Stimulated activated CD4-positive, alpha-beta T cell treated with anti-CD3 and anti-CD28 coated beads, Interleukin-15, amount 100 ng/mL, for 48 hours (primary cell): ENCODE results near the gene TBCK.
"Not testable (repeated sequence)": the region's sequence is repeated elsewhere in the genome, so short reads cannot be mapped to it uniquely, and the experiment has no call there.

Experiments used
- DNase-seq, 2 donors: peaks; one replicate each; pipeline ENCODE4 v3.0.0-alpha.2; 2020; ENCODE audit warnings: low read depth in 2 of 2

The TBCK gene

DNA sequence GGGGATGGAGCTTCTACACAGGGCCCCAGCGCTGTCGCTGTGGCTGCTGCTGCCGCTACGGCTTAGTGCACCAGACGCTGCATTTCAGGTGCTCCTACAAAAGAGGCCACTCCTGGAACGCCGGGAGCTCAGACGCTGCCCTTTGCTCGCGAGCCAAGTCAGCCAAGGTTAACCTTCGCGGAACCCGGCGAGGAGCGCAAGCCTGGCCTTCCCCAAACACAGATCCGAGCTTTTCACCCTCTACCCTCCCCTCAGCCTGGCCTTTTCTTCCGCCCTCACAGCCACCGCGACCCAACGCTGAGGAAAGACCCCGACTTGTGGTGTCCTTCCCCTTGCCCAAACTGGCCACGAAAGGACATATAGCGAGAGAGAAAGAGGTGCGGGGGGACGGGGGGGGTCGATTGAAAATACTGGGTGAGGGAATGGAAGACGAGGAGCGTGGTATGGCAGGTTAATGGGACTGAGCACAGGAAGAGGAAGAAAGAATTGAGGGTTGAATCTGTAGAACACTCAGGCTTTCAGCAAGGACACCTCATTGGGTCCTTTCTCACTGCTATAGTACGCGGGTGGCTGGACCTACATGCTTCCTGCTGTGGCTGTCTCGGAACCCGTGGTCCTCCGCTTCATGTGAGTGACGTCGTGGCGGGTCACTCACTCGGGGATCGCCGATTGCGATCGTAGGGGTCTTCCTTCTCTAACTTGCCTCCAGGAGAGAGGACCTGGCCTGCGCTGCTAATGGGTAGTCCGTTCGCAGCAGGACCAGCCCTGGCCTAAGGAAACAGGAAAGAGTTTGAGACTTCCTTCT is at the start of gene TBCK, which contains the start of gene AIMP1:
Gene TBCK (minus strand): TSS at position 242 of the 805 bp plus-strand sequence. CDS start 7,249 bp downstream, outside the sequence.
Gene AIMP1 (plus strand): TSS at position 583 of the 805 bp plus-strand sequence. CDS start 8,460 bp downstream, outside the sequence.
- DNase-seq = peak; percentile 75 to 79

DNA sequence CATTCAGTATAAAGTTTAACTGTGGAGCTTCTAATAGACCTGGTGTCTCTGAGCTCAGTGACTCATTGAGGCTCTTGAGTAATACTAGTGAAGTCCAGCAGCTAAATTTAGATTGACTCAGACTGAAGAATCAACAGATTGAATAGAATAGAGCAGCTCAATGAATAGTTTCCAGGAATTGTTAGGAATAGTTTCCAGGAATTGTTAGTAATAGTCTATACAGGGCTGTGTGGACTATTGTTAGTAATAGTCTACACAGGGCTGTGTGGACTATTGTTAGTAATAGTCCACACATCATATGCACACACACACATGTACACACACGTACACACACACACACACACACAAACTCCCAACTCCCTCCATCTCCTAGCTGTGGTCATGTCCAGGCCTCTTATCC is 49.6 kb upstream of the TBCK start:
- DNase-seq = no peak

DNA sequence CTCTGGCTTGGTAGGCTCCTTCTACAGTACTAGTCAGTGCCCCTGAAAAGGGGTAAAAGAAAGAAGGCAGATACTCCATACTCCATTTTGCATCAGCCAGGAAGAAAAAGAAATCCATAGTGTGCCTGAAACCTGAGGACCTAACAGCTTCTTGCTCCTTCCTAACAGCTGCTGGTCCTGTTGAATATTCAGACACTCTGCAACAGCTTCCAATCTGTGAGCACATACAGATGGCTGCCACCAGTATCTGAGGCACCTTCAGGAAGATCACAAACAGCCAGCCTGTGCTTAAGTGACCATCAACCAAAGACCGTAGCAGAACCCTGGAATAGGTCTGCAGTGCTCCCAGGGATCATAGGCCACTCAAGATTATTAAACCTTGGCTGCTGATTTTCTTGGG is 48.3 kb upstream of the TBCK start:
- DNase-seq = no peak

DNA sequence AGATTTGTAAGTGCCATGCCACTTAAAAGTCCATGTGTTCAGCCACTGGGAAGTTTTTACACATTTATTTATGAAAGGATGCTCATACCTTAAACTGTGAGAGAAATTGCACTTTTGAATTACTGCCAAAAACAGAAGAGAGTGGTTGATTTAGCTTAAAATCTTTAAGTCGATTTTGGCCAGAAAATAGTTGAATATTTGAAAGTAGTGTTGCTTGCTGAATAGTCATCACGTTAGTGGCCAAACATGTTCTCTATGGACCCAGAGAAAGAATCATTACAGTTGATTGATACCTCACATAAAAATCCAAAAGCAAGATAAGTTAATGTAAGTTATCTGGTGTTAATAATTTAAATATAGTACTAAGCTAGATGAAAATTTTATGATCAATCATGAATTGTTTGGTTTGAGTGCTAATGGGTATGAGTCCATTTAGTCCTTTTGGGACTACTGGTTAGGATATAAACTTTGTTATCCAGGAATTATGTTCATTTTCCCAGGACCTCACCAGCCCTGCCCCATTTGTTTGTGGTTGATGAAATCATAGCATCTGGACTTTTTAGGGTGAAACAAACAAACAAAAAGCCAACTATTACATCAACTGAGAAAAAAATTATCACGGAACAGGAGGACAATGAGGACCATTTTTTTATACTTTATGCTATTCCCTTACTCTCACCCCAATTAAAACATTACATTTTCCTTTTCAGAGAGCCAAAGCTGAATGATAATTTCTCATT is 46.2 kb upstream of the TBCK start:
- DNase-seq = no peak

DNA sequence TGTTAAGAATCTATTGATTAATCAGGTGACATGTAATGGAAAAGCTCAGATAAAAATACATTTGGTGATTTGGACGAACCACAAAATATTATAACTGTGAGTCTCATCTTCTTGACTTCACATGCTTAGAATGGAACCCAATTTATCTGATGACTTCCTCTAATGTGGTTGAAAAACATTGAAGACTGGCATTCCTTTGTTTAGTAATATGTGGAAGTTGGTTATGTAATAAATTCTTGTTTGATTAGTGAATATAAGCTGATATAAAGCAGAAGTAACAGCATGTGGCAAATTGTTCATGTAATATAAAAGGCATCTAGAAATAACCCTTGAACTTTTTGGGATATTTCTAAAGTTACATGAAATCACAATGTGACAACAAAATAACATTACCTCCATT is 42.9 kb upstream of the TBCK start:
- DNase-seq = no peak

DNA sequence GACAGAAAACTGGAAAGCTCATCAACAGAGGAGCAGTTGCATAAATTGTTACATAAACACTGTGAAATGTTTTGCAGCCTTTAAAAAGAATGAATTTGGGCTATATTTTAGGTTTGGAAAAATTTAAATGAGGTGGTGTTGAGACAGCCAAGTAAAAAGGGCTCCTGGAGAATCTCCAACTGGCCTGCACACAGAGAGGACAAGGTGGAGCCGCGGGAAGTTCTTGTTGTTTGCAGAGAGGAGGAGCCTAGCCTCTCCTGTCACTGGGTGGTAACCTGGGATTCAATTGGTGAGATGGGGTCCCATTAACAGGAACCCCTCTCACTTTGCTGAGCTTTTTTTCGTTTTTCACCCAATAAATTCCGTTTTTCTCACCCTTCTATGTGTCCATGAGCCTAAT is 39.2 kb upstream of the TBCK start:
- no peak for DNase-seq

DNA sequence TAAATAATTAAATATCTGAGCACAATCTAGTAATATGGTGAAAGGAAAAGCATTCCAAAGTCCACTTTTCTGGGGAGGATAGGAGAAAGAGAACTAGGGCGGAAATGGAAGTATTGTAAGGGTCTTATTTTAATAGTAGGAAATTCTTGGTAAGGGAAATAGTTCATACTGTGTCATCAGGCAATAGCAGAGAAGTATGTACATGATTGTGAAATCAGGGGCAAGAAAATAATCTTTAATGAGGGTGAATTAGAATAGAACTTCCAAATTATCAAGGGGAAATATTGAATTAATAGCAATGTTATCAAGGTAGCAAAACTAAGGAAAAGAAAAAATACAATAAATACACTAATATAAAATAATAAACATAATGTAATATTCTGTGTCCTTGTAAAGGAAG is 37.8 kb upstream of the TBCK start:
- no peak for DNase-seq

DNA sequence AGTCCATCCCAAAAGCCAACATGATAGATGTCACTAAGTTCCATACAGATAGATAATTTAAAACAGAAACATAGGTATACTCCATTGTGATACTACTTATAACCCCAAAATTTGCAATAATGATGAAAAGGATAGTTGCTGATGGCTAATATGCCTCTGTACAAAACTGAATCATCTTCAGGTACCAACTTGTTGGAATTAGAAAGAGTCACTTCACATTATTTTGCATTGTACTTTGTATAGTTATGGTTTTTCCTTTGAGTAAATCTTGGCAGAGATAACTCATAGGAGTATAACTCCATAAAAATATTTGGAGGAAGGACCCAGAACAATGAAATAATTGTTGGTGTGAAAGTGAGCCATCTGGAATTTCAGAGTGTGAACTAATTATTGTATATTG is 35.0 kb upstream of the TBCK start:
- no peak for DNase-seq

DNA sequence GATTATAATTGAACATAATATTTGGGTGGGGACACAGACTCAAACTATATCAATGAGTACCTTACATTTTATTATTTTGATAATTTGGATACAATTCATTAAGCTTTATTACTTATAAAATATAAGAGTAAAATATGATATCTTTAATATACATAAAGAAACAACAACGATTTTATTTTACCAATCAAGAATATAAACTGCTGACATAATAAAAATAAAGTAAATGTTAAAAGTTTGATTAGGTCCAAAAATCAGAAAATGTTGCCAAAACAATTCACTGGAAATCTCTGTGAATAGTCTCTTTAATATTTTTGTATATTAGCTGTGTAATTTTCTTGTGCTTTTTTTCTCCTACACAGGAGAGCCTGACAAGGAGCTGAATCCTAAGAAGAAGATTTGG is 31.2 kb upstream of the TBCK start:
- DNase-seq = no peak

DNA sequence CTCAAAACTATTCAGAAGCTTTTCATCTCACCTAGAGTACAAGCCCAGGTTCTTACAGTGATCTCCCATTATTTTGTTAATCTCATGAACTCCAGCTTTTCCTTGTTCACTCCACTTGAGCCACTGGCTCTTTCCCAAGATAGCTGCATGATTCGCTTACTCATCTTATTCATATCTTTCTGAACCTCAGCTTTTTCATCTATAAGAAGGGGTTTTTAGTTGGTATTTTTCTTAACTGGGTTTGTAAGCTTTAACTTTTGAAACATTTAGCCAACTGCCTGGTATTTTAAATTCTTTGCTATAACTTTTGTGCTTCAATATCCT is 28.6 kb upstream of the TBCK start:
- no peak for DNase-seq

DNA sequence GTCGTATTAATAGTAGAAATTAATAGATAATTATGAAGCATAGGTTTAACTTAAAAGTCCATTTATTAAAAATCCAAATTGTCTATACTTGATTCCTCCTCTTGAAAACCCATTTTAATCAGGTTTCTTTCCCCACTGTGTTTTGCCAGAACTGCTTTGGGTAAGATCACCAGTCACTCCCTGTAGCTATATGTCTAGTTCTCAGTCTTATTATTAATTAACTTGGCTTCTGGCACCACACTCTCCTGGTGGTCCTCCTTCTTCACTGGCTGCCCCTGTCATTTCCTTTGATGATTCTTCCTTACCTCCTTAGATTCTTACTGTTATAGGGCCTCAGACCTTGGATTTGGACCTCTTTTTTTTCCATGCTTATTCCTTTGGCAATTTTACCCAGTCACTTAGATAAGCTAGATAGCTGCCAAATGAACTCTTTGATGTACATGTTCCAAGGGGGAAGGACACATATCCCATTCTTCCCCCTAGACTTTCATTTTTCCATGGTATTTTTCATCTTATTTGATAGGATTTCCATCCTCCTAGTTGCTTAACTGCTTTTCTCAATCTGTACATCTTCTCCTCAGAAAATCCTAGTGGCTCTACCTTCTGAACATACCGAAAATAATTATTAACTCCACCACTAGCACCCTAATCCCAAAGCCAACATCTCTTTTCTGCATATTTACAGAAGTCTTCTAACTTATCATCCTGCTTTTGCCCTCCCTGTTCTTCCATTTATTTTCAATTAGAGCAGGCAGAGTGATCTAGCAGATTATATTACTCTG is 28.0 kb upstream of the TBCK start:
- no peak for DNase-seq

DNA sequence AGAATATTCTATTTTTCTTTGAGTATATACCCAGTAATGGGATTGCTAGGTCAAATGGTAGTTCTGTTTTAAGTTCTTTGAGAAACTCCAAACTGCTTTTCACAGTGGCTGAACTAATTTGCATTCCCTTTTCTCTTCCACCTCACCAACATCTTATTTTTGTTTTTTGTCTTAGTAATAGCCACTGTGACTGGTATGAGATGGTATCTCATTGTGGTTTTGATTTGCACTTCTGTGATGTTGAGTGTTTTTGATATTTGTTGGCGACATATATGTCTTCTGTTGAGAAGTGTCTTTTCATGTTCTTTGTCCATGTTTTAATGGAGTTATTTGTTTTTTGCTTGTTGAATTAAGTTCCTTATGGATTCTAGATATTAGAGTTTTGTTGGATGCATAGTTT is 24.8 kb upstream of the TBCK start:
- DNase-seq = no peak

DNA sequence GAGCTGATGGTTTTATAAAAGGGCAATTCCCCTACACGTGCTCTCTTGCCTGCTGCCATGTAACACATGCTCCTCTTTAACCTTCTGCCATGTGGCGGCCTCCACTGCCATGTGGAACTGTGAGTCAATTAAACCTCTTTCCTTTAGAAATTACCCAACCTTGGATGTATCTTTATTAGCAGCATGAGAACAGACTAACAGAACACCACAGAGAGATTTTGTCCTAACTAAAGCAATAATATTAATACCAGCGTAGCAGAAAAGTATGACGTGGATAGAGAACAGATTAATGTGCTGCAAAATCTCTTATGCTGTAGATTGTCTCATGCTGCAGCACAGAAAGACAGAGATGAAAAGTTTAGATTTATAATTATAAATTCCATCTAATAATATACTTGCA is 23.4 kb upstream of the TBCK start:
- DNase-seq = no peak

DNA sequence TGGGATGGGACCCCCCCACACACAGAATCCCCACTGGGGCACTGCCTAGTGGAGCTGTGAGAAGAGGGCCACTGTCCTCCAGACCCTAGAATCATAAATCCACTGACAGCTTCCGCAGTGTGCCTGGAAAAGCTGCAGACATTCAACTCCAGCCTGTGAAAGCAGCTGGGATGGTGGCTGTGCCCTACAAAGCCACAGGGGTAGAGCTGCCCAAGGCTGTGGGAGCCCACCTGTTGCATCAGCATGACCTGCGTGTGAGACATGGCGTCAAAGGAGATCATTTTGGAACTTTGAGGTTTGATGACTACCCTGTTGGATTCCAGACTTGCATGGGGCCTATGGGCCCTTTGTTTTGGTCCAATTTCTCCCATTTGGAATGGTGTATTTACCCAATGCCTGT is 22.7 kb upstream of the TBCK start:
- no peak for DNase-seq

DNA sequence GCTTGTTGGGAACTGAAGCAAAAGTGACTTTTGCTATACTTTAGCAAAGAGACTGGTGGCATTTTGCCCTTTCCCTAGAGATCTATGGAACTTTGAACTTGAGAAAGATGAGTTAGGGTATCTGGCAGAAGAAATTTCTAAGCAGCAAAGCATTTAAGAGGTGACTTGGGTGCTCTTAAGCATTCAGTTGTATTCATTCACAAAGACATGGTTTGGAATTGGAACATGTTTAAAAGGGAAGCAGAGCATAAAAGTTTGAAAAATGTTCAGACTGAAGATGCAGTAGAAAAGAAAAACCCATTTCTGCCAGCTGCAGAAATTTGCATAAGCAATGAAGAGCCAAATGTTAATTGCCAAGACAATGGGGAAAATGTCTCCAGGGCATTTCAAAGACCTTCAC is 21.9 kb upstream of the TBCK start:
- DNase-seq = no peak

DNA sequence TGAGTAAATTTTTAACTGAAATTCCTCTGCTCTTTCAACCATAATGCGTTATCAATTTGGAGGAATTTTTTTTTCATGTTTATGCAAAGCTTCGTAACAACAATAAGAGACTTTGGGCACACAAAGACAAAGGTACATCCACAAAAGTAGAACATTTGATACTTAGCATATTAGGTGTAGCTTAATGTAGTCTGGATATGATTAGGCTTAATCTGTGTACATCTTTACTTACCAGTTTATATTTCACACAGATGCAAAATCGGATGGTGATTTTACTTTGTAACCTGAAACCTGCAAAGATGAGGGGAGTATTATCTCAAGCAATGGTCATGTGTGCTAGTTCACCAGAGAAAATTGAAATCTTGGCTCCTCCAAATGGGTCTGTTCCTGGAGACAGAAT is 20.6 kb upstream of the TBCK start:
- DNase-seq = no peak

DNA sequence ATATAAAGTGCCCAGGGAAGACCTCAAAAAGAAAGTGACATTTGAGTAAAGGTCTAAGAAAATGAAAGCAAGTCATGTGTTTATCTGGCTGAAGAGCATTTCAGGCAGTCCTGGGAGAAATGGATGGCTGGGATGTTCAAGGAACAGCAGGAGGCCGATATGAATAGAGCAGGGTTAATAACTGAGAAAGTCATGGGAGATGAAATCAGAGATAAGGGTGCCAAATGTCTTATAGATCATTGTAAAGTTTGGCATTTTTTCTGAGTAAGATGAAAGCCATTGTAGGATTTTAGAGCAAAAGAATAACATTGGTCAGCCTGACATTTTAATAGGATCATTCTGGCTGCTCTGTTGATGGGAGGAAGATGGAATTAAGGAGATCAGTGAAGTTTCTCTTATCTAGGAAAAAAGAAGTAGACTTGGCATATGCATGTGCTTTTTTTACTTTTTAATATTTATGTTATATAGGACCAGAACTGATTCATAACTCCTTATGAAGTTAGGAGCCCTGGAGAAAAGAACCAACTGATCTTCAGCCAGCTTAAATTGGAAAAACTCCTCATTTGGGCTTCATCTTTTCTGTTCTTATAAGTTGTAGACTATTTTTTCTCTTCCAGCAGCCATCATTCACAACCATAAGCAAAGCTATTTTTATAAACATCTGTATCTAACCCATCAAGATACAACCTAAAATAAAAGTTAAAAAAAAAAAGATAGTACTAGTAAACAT is 18.9 kb upstream of the TBCK start:
- DNase-seq = no peak

DNA sequence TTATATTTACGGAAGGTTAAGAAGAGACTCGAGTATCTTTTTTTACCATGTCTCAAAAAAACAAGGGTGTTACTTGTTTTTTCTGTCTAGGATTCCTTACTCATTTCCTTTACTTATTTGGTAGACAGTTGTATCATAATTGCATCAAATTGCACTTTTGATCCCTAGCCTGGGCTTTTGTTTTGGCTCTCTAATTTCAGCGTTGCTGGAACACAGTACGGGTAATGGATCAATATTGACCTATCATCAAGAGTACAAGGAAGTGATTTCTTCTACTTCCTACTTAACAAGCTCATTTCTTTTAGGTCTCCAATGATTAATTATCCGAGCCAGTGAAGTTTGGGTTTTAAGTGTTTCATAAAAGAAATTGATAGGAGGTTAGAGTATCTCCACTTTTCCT is 17.2 kb upstream of the TBCK start:
- DNase-seq = no peak

DNA sequence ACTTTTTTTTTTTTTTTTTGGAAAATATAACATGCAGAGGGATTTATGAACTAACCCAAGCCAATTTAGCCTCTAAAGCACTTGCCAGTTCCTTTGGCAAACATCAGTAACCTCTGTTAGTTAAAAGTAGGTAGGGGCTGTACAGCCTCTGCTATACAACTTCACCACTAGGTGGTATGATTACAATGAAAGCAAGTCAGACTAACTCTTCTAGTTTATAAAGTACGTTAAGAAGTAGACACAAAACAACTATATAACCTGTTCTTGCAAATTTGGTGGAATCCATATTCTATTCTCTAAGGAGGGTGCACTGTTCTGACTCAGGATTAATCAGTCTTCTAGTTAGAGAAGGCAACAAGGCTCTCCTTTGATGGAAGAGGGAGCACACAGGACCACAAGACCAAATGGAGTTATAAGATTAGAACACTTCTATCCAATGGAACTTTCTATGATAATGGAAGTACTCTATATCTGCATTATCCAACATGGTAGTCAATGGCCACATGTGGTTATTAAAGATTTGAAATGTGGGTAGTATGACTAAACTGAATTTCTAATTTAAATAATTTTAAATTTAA is 13.1 kb upstream of the TBCK start:
- DNase-seq = no peak

DNA sequence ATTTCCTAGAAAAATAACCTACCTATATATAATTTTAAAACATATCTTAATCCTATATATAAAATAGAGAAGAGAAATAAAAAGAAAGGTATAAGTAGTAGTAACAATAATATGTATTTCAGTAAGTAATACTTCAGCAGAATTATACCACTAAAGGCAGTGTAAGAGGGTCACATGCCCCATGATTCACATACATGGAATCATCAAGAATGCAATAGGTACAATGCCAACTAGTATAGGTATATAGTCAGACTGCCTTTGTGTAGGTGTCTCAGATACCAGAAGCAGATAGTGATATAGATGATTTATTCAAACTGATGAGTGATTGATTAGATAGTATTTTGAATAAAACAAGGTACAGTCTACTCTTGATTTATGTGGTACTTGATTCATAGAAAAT is 9.8 kb upstream of the TBCK start:
- no peak for DNase-seq

DNA sequence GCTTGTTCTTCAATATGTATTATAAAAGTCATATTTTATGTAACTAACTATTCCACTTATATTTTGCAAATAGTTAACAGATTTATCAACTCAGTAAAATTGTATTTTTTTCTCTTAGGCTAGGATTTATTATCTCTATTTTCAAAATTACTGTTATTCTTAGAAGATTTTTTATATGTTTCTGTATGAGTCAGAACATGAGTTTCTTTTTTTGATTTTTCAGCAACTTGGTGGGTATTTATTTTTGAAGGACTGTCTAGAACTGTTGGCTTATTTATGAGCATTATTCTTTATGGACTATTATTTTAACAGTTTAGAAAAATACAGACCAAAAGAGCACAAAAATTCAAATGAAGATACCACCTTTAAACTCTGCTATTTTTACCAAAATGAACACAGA is 7.1 kb upstream of the TBCK start:
- DNase-seq = no peak

DNA sequence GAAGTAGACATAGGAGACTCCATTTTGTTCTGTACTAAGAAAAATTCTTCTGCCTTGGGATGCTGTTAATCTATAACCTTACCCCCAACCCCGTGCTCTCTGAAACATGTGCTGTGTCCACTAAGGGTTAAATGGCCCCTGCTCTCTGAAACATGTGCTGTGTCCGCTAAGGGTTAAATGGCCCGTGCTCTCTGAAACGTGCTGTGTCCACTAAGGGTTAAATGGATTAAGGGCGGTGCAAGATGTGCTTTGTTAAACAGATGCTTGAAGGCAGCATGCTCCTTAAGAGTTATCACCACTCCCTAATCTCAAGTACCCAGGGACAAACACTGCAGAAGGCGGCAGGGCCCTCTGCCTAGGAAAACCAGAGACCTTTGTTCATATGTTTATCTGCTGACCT is 5.8 kb upstream of the TBCK start:
- not testable (repeated sequence) for DNase-seq
